DOHH2 (cell line): ENCODE measurements around the gene ATP5PB.

Experiments used
- H3F3A ChIP-seq: fragments of 200-600 bp; sonication (generic), shearing (Covaris generic); 2 replicates; pipeline ENCODE4 v1.6.0; 2016; ENCODE audit warnings: antibody characterized with exemption, mild to moderate bottlenecking; ENCODE audit not compliant: control insufficient read depth, insufficient read depth
- H3K27ac ChIP-seq: fragments of 200-600 bp; sonication (generic); 2 replicates; pipeline ENCODE4 v1.5.1; 2014; ENCODE audit warnings: low read depth, mild to moderate bottlenecking, low read length, moderate library complexity
- H3K27me3 ChIP-seq: fragments of 200-600 bp; sonication (generic); 2 replicates; pipeline ENCODE4 v1.6.1; 2014; ENCODE audit warnings: mild to moderate bottlenecking, low read length, mixed read lengths; ENCODE audit not compliant: control insufficient read depth
- H3K36me3 ChIP-seq: fragments of 200-600 bp; sonication (generic); 2 replicates; pipeline ENCODE4 v1.6.1; 2014; ENCODE audit warnings: mild to moderate bottlenecking, low read length, moderate library complexity, mixed read lengths; ENCODE audit not compliant: control insufficient read depth
- H3K4me1 ChIP-seq: fragments of 200-600 bp; sonication (generic); 2 replicates; pipeline ENCODE4 v1.6.1; 2014; ENCODE audit warnings: mild to moderate bottlenecking, low read length, mixed read lengths; ENCODE audit not compliant: control insufficient read depth
- H3K4me2 ChIP-seq: fragments of 200-600 bp; sonication (generic); 2 replicates; pipeline ENCODE4 v1.6.0; 2014; ENCODE audit warnings: mild to moderate bottlenecking, low read length, moderate library complexity
- H3K4me3 ChIP-seq: fragments of 200-600 bp; sonication (generic); 2 replicates; pipeline ENCODE4 v1.5.1; 2014; ENCODE audit warnings: mild to moderate bottlenecking, low read length, mixed read lengths
- H3K79me2 ChIP-seq: fragments of 200-600 bp; sonication (generic); 2 replicates; pipeline ENCODE4 v1.6.1; 2014; ENCODE audit warnings: mild to moderate bottlenecking, low read length, mixed read lengths; ENCODE audit not compliant: control insufficient read depth
- H3K9me2 ChIP-seq: fragments of 200-600 bp; sonication (generic); replicated peaks from 2 replicates; pipeline ENCODE4 v1.6.1; 2014; ENCODE audit warnings: mild to moderate bottlenecking, low read length, mixed read lengths; ENCODE audit not compliant: control insufficient read depth
- H3K9me3 ChIP-seq: fragments of 200-600 bp; sonication (generic); 2 replicates; pipeline ENCODE4 v1.6.1; 2014; ENCODE audit warnings: antibody characterized with exemption, low read length, mixed read lengths; ENCODE audit not compliant: control insufficient read depth, insufficient read depth
- H4K20me1 ChIP-seq: fragments of 200-600 bp; sonication (generic); 2 replicates; pipeline ENCODE4 v1.6.0; 2014; ENCODE audit warnings: low read depth, mild to moderate bottlenecking, antibody characterized with exemption, low read length, moderate library complexity; ENCODE audit not compliant: control insufficient read depth, insufficient read depth
- EZH2phosphoT487 ChIP-seq: fragments of 200-600 bp; sonication (generic); IDR thresholded peaks from 2 replicates; pipeline ENCODE4 v1.6.1; 2017; ENCODE audit warnings: borderline replicate concordance, mild to moderate bottlenecking, antibody characterized with exemption, low read length, moderate library complexity, mixed read lengths
- TF ChIP-seq, protein P1 (sequence below): fragments of 200-600 bp; sonication (generic); IDR thresholded peaks from one replicate; pipeline ENCODE4 v1.5.1; 2014; ENCODE audit warnings: antibody characterized with exemption, mild to moderate bottlenecking, low read depth, low read length; ENCODE audit not compliant: poor library complexity, severe bottlenecking

Gene ATP5PB

GRCh38 chr1:111484391-111485026, 35.2 kb downstream of the ATP5PB start:
- Histone ChIP-seq H3K4me2 (no peak overlapping the region), H3K27me3 (no peaks in the 10 kb centered on the region), H4K20me1 (no peaks in the 10 kb centered on the region), H3K9me2 (no peaks in the 10 kb centered on the region), H3K27ac (no peak overlapping the region), H3K79me2 (no peaks in the 10 kb centered on the region), H3K4me1 (peaks cover 3% of the 10 kb centered on the region; the same call in 1 of the 2 replicates), H3F3A (no peaks in the 10 kb centered on the region), H3K4me3 (no peak overlapping the region), H3K36me3 (no peaks in the 10 kb centered on the region), H3K9me3 (no peaks in the 10 kb centered on the region)
- TF ChIP-seq, protein P1, sequence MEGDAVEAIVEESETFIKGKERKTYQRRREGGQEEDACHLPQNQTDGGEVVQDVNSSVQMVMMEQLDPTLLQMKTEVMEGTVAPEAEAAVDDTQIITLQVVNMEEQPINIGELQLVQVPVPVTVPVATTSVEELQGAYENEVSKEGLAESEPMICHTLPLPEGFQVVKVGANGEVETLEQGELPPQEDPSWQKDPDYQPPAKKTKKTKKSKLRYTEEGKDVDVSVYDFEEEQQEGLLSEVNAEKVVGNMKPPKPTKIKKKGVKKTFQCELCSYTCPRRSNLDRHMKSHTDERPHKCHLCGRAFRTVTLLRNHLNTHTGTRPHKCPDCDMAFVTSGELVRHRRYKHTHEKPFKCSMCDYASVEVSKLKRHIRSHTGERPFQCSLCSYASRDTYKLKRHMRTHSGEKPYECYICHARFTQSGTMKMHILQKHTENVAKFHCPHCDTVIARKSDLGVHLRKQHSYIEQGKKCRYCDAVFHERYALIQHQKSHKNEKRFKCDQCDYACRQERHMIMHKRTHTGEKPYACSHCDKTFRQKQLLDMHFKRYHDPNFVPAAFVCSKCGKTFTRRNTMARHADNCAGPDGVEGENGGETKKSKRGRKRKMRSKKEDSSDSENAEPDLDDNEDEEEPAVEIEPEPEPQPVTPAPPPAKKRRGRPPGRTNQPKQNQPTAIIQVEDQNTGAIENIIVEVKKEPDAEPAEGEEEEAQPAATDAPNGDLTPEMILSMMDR: no peak
- no peak for TF ChIP-seq EZH2phosphoT487

DNA sequence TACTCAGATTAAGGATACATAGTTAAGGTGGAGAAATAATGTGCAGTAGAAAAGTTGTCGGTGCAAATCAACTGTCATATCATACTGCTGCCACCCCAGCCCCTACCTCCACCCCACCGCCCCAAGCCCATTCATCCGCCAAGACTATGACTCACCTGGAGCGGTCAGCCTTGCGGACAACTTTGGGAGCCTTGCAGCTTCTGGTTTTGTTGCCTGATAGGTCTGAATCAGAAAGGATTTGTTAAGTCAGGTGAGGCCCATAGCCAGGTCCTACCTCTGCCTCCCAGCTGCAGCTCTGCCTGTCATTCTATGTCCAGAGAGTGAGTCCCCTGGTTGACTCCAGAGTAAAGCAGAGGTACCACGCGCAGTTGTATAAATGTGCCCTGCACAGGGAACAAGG, 37.2 kb downstream of the ATP5PB start:
- Histone ChIP-seq H4K20me1 (no peaks in the 10 kb centered on the region), H3K4me2 (no peak overlapping the region), H3K4me3 (no peak overlapping the region), H3K36me3 (no peaks in the 10 kb centered on the region), H3K9me2 (no peaks in the 10 kb centered on the region), H3F3A (no peaks in the 10 kb centered on the region), H3K9me3 (no peaks in the 10 kb centered on the region), H3K27me3 (no peaks in the 10 kb centered on the region), H3K4me1 (peaks cover 3% of the 10 kb centered on the region; the same call in 1 of the 2 replicates), H3K79me2 (no peaks in the 10 kb centered on the region), H3K27ac (no peak overlapping the region)
- TF ChIP-seq, protein P1: no peak
- no peak for TF ChIP-seq EZH2phosphoT487

- Histone ChIP-seq H3K9me2 (no peaks in the 10 kb centered on the region), H3K27me3 (no peaks in the 10 kb centered on the region), H3K79me2 (no peaks in the 10 kb centered on the region), H3K27ac (no peak overlapping the region), H4K20me1 (no peaks in the 10 kb centered on the region), H3K4me1 (no peaks in the 10 kb centered on the region), H3K4me2 (no peak overlapping the region), H3F3A (no peaks in the 10 kb centered on the region), H3K9me3 (no peaks in the 10 kb centered on the region), H3K4me3 (no peak overlapping the region), H3K36me3 (no peaks in the 10 kb centered on the region)
- TF ChIP-seq, protein P1: no peak
- no peak for TF ChIP-seq EZH2phosphoT487
Measured at GRCh38 chr1:111487133-111487532, 37.9 kb downstream of the ATP5PB start.
